Myocyte (in vitro differentiated cells): ENCODE results near the gene KCNN1. TPM values are rescaled to one million over a fixed set of nuclear protein-coding genes. Genes with fewer than 3 reads are reported as not detected.
"Not testable (repeated sequence)": the region's sequence is repeated elsewhere in the genome, so short reads cannot be mapped to it uniquely, and the experiment has no call there.

Source experiments
- DNase-seq: peaks from one replicate; pipeline ENCODE4 v3.0.0-alpha.2; 2012; ENCODE audit warnings: low read depth
- total RNA-seq: library from RNA; depleted of rRNA; stranded (reverse); fragments of >200 nt; gene quantifications from 2 replicates; pipeline ENCODE4 v1.2.3, GENCODE V29; 2014

KCNN1 gene
- total RNA-seq, 1 donor from 2014 or later = not detected

- DNase-seq = peak; percentile 81
These were observed 54.3 kb downstream of the KCNN1 start for GRCh38 chr19:18021121-18021755.

GRCh38 chr19:18023622-18024251, 56.8 kb downstream of the KCNN1 start:
- no peak for DNase-seq

- DNase-seq = no peak
These were observed 60.2 kb downstream of the KCNN1 start for GRCh38 chr19:18027151-18027550.

- peak; percentile 93 for DNase-seq
These were observed 62.9 kb downstream of the KCNN1 start for GRCh38 chr19:18029617-18030338.

- not testable (repeated sequence) for DNase-seq
These were observed 64.5 kb downstream of the KCNN1 start for GRCh38 chr19:18031401-18031800.

- DNase-seq = not testable (repeated sequence)
These were observed 65.2 kb downstream of the KCNN1 start for GRCh38 chr19:18032102-18032501.

GRCh38 chr19:18041054-18041453, 74.1 kb downstream of the KCNN1 start:
- DNase-seq = no peak

- DNase-seq = no peak
These were observed 76.8 kb downstream of the KCNN1 start for GRCh38 chr19:18043676-18044075.

GRCh38 chr19:18044825-18045304, 78.0 kb downstream of the KCNN1 start:
- DNase-seq = peak; percentile 94

- no peak for DNase-seq
These were observed 78.6 kb downstream of the KCNN1 start for GRCh38 chr19:18045307-18046050.

- DNase-seq = peak; percentile 71
These were observed 79.3 kb downstream of the KCNN1 start for GRCh38 chr19:18046059-18046718.

- DNase-seq = no peak
These were observed 82.5 kb downstream of the KCNN1 start for GRCh38 chr19:18049385-18049784.

Other genes with a start within 250 kb of the KCNN1 start
- 20.4 and 24.5 TPM in 2 replicates for gene MAP1S, start 247.6 kb upstream of the KCNN1 start, total RNA-seq
- 0.05 TPM in 1 of 2 replicates, not detected in the other for gene FCHO1, start 215.6 kb upstream of the KCNN1 start, total RNA-seq
- not detected in 2 replicates for gene B3GNT3, start 172.0 kb upstream of the KCNN1 start, total RNA-seq
- gene INSL3, start 145.6 kb upstream of the KCNN1 start, total RNA-seq = not detected in 2 replicates
- 0.47 TPM in 1 of 2 replicates, not detected in the other for gene JAK3, start 119.1 kb upstream of the KCNN1 start, total RNA-seq
- 777 and 810 TPM in 2 replicates for gene RPL18A, start 107.2 kb upstream of the KCNN1 start, total RNA-seq
- not detected in 2 replicates for gene SLC5A5, start 95.2 kb upstream of the KCNN1 start, total RNA-seq
- gene CCDC124, start 34.1 kb upstream of the KCNN1 start, total RNA-seq = 56.5 and 61.3 TPM in 2 replicates
- gene ARRDC2, start 41.1 kb downstream of the KCNN1 start, total RNA-seq = 3.8 and 6.3 TPM in 2 replicates
- gene IL12RB1, start 119.8 kb downstream of the KCNN1 start, total RNA-seq = not detected in 2 replicates
- gene MAST3, start 130.7 kb downstream of the KCNN1 start, total RNA-seq = 5.8 and 6.2 TPM in 2 replicates
- 48.4 and 50.5 TPM in 2 replicates for gene PIK3R2, start 186.1 kb downstream of the KCNN1 start, total RNA-seq
- gene IFI30, start 206.7 kb downstream of the KCNN1 start, total RNA-seq = 0.73 and 6.5 TPM in 2 replicates
- gene MPV17L2, start 226.1 kb downstream of the KCNN1 start, total RNA-seq = 52.1 and 68.6 TPM in 2 replicates
- 2.7 and 3.4 TPM in 2 replicates for gene RAB3A, start 236.9 kb downstream of the KCNN1 start, total RNA-seq